ENCODE measurements around the gene AP4M1.
A peak's percentile ranks its signal among the peaks of the same experiment; 100 is the strongest.

Gene AP4M1

DNA sequence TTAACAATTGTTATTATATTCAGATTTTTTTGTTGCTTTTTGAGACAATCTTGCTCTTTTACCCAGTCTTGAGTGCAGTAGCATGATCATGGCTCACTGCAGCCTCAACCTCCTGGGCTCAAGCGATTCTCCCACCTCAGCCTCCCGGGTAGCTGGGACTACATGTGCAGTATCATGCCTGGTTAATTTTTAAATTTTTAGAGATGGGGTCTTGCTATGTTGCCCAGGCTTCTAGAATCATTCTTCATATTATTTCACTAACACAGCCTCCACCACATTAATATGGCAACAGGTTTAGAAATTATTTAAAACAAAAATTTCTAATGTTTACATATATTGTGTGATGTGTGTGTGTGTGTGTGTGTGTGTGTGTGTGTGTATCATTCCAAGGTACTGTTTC, 45.8 kb downstream of the AP4M1 start:
- no peak for DNase-seq (ENCODE audit: low read depth)
- TF ChIP-seq, protein P1, sequence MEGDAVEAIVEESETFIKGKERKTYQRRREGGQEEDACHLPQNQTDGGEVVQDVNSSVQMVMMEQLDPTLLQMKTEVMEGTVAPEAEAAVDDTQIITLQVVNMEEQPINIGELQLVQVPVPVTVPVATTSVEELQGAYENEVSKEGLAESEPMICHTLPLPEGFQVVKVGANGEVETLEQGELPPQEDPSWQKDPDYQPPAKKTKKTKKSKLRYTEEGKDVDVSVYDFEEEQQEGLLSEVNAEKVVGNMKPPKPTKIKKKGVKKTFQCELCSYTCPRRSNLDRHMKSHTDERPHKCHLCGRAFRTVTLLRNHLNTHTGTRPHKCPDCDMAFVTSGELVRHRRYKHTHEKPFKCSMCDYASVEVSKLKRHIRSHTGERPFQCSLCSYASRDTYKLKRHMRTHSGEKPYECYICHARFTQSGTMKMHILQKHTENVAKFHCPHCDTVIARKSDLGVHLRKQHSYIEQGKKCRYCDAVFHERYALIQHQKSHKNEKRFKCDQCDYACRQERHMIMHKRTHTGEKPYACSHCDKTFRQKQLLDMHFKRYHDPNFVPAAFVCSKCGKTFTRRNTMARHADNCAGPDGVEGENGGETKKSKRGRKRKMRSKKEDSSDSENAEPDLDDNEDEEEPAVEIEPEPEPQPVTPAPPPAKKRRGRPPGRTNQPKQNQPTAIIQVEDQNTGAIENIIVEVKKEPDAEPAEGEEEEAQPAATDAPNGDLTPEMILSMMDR (IDR thresholded peaks at IDR 0.05; ENCODE audit: low read length, missing control alignments): no peak
- H3K4me3 ChIP-seq (replicated peaks; ENCODE audit: low read depth, low read length): no peak overlapping the region

DNA sequence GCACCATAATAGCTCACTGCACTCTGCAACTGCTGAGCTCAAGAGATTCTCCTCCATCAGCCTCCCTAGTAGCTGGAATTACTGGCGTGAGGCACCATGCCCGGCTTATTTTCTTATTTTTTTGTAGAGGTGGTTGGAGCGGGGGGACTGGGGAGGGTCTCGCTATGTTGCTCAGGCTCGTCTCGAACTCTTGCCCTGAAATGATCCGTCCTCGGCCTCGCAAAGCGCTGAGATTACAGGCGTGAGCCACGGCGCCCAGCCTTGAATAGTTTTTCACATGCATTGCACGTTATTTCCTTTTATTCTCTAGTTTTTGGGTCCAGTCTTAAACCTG, 46.7 kb downstream of the AP4M1 start:
- TF ChIP-seq, protein P1 (IDR thresholded peaks at IDR 0.05; ENCODE audit: low read length, missing control alignments): no peak
- H3K4me3 ChIP-seq (replicated peaks; ENCODE audit: low read depth, low read length): peak overlapping the region; percentile 84
- no peak for DNase-seq (ENCODE audit: low read depth)

DNA sequence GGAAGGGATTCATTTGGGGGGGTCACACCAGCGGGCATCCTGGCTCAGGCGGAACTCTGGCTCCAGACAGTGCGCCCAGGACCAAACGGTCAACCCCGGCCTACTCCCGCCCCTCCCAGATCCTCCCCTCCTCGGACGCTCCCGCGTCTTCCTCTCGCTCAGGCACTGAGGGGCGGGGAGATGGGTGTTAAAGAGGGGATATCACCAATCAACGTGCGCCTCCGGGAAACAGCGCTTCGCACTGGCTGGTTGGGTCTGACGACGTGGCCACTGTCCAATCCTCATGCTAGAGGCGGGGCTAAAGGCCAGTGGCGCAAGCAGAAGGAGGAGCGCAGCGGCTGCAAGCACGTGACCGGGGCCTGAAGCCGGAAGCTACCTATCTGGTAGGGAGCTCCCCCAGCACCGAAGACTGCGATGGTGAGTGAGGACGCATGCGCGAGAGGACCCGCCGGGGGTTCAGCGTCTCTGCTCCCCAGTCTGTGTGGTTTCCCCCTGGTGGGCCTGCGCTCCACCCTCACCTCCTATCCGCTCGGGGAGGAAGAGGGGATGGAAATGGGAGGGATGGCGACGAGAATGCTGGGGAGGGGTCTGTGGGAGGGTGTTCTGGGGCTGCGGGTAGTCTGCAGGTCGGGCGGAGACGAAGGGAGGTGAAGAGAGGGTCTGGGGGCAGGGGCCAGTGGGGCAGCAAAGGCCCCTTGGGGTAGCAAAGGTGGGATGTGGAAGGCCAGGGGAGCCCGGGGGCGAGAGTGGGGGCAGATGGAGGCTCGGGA, 47.3 kb downstream of the AP4M1 start, which contains the start of gene LAMTOR4:
Gene LAMTOR4 (plus strand): TSS at position 360 of the 770 bp plus-strand sequence. CDS start 55 bp downstream, at position 415.
- TF ChIP-seq, protein P1 (IDR thresholded peaks at IDR 0.05; ENCODE audit: low read length, missing control alignments): no peak
- H3K4me3 ChIP-seq (replicated peaks; ENCODE audit: low read depth, low read length): peak within 1 kb of the TSS; percentile 84

DNA sequence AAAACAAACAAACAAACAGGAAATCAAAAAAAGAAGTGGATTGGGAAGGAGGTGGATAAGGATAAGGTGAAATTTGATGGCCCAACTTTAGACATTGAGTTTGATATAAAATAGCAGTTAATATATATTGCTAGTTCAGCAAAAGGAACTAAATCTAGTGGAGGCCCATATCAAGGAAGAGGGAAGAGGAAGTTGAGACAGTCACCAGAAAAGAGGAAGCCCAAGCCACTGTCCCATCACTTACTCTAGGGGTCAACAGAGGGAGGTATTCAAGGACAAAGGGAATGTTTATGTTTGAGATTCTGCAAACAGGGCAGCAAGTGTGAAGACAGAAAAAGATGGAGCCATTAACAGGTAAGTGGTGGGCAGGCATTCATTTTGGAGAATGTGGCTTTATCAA, 51.0 kb downstream of the AP4M1 start:
- TF ChIP-seq, protein P1 (IDR thresholded peaks at IDR 0.05; ENCODE audit: low read length, missing control alignments): no peak
- no peak for DNase-seq (ENCODE audit: low read depth)
- H3K4me3 ChIP-seq (replicated peaks; ENCODE audit: low read depth, low read length): no peak overlapping the region

More for the DNA sequence above, 47.3 kb downstream of the AP4M1 start, which contains the start of gene LAMTOR4:
- peak; percentile 99 for DNase-seq (ENCODE audit: low read depth)

DNA sequence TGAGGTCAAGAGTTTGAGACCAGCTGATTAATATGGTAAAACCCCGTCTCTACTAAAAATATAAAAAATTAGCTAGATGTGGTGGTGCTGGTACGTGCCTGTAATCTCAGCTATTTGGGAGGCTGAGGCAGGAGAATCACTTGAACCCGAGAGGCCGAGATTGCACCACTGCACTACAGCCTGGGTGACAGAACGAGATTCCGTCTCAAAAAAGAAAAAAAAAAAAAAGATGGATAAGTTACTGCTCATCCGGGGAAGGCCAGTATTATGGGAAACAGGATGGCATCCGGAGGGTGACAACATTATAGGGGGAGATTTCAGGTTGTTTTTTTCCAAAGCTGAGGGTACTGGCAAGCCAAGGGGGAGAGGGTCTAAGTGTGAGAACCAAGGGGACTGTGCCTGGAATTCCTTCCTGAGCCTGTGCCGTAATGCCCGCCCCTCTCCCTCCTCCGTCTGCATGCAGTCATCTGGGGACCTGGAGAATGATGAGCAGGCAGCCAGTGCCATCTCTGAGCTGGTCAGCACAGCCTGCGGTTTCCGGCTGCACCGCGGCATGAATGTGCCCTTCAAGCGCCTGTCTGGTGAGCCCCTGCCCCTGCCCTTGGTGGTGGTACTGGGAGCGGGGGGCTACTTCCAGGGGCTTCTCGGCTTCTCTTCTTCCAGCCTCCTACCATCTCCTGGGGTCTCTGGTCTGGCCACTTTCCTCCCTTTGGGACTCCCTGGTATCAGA, 51.7 kb downstream of the AP4M1 start:
- TF ChIP-seq, protein P1 (IDR thresholded peaks at IDR 0.05; ENCODE audit: low read length, missing control alignments): no peak
- DNase-seq (ENCODE audit: low read depth): no peak
- H3K4me3 ChIP-seq (replicated peaks; ENCODE audit: low read depth, low read length): no peak overlapping the region

DNA sequence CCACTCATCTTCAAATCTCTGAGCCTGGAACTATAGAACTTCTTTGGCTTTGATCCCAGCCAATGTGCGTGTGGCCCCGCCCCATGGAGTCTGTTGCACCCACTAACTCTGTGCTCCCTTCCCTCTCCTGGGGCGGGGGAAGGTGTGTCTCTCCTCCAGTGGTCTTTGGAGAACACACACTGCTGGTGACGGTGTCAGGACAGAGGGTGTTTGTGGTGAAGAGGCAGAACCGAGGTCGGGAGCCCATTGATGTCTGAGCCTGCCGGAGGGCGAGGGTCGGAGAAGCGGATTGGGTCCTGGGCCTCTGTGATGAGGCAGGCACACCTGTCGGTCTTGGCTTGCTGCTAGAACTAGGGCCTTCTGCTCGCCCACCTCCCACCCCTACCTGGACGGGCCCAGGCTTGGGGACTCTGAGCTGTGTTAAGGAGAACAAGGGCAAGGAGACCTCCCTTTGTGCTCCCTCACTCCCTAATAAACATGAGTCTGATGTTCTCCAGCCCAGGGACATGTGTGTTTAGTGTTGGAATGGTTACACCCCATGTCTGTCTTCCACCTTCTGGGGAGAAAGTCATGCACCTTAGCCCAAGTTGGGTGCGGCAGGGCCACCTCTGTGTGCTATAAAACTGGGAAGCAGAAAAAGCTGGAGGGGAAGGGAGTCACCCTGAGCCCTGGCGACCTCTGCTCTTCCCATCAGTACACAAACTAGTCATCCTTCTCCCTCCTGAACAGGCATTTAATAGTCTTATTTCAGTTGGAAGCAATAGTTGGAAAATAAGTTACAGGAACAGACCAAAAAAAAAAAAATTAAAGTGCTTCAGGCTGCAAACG, 52.5 kb downstream of the AP4M1 start:
- no peak for DNase-seq (ENCODE audit: low read depth)
- no peak overlapping the region for H3K4me3 ChIP-seq (replicated peaks; ENCODE audit: low read depth, low read length)
- TF ChIP-seq, protein P1 (IDR thresholded peaks at IDR 0.05; ENCODE audit: low read length, missing control alignments): no peak

All from fibroblast of pulmonary artery (primary cell).